OCI-LY7 (cell line): ENCODE results near the gene BCL2L11. TPM values are rescaled to one million over a fixed set of nuclear protein-coding genes. Genes with fewer than 3 reads are reported as not detected.

ENCODE experiments used
- BruUV-seq: library from RNA; stranded (reverse); fragments of 400-500 nt; replicated peaks from 2 replicates; lab custom pipeline; 2021; lab: Mats Ljungman, UMichigan
- CTCF ChIA-PET: fragments of 300-600 bp; sonication (Branson Sonifier 250); formaldehyde crosslinking; loops from one replicate; lab custom pipeline; 2022; ENCODE audit warnings: antibody characterized with exemption; ENCODE audit not compliant: unreplicated experiment; lab: Charles Lee
- POLR2A ChIA-PET: fragments of 300-600 bp; sonication (Branson Sonifier 250); formaldehyde crosslinking; loops from one replicate; lab custom pipeline; 2022; ENCODE audit warnings: antibody characterized with exemption; lab: Charles Lee
- DNase-seq: peaks from one replicate; pipeline ENCODE4 v3.0.0-alpha.2; 2015; ENCODE audit warnings: low spot score
- H2AFZ ChIP-seq: fragments of 200-600 bp; sonication (generic), shearing (Covaris generic); 2 replicates; pipeline ENCODE4 v1.6.1; 2014; ENCODE audit warnings: mild to moderate bottlenecking, antibody characterized with exemption, low read length, moderate library complexity
- H3K27ac ChIP-seq: fragments of 200-600 bp; sonication (generic); 2 replicates; pipeline ENCODE4 v1.5.1; 2014; ENCODE audit warnings: mixed run types, low read depth, mild to moderate bottlenecking, moderate library complexity, low read length, inconsistent platforms; ENCODE audit not compliant: poor library complexity, severe bottlenecking
- H3K36me3 ChIP-seq: fragments of 200-600 bp; sonication (generic); 2 replicates; pipeline ENCODE4 v1.6.1; 2014; ENCODE audit warnings: mild to moderate bottlenecking, antibody characterized with exemption, low read length, moderate library complexity, mixed read lengths; ENCODE audit not compliant: insufficient read depth
- H3K4me1 ChIP-seq: fragments of 200-600 bp; sonication (generic); 2 replicates; pipeline ENCODE4 v1.5.1; 2014; ENCODE audit warnings: mild to moderate bottlenecking, low read length; ENCODE audit not compliant: insufficient read depth, poor library complexity, severe bottlenecking
- H3K4me2 ChIP-seq: fragments of 200-600 bp; sonication (generic); 2 replicates; pipeline ENCODE4 v1.6.1; 2014; ENCODE audit warnings: mild to moderate bottlenecking, low read length
- H3K4me3 ChIP-seq: fragments of 200-600 bp; sonication (generic); 2 replicates; pipeline ENCODE4 v1.5.1; 2014; ENCODE audit warnings: mild to moderate bottlenecking, low read depth, low read length; ENCODE audit not compliant: poor library complexity, severe bottlenecking
- H3K79me2 ChIP-seq: fragments of 200-600 bp; sonication (generic); 2 replicates; pipeline ENCODE4 v1.6.1; 2016; ENCODE audit warnings: low read depth, mild to moderate bottlenecking, low read length, moderate library complexity, mixed read lengths; ENCODE audit not compliant: insufficient read depth
- H3K9me2 ChIP-seq: fragments of 200-600 bp; sonication (generic); 2 replicates; pipeline ENCODE4 v1.6.1; 2016; ENCODE audit warnings: mild to moderate bottlenecking, low read length, mixed read lengths; ENCODE audit not compliant: insufficient read depth
- H3K9me3 ChIP-seq: fragments of 200-600 bp; sonication (generic); 2 replicates; pipeline ENCODE4 v1.6.1; 2014; ENCODE audit warnings: mild to moderate bottlenecking, mixed run types, low read length, mixed read lengths
- H4K20me1 ChIP-seq: fragments of 200-600 bp; sonication (generic); 2 replicates; pipeline ENCODE4 v1.6.1; 2014; ENCODE audit warnings: mild to moderate bottlenecking, antibody characterized with exemption, low read length, moderate library complexity, mixed read lengths; ENCODE audit not compliant: insufficient read depth
- CTCF ChIP-seq: fragments of 200-600 bp; sonication (generic); conservative IDR thresholded peaks from 2 replicates; pipeline ENCODE4 v1.5.1; 2014; ENCODE audit warnings: mild to moderate bottlenecking, antibody characterized with exemption, low read length, moderate library complexity, mixed read lengths
- EZH2phosphoT487 ChIP-seq: fragments of 200-600 bp; sonication (generic); IDR thresholded peaks from 2 replicates; pipeline ENCODE4 v1.6.1; 2018; ENCODE audit warnings: low read depth, borderline replicate concordance, mild to moderate bottlenecking, mixed run types, antibody characterized with exemption, low read length, moderate library complexity, mixed read lengths
- intact Hi-C: fragments of 100-400 bp; cut with micrococcal nuclease; formaldehyde crosslinking; loops from one replicate; pipeline ENCODE4 v1.10.0; 2022; ENCODE audit not compliant: unreplicated experiment
- total RNA-seq, 2 experiments: library from RNA; depleted of rRNA in 1 of 2; stranded (reverse); fragments of >200 nt in 1 of 2; shearing (Covaris generic) in 1 of 2; gene quantifications; 2 replicates each; pipeline ENCODE4 v1.2.3, GENCODE V29; 2014 to 2022

The BCL2L11 gene
- total RNA-seq, 2 experiments from 2014 or later, result 16.0 to 20.3 TPM

- H3K79me2 ChIP-seq, result peaks cover 88% of the 10 kb centered on the region
- peaks cover 32% of the 10 kb centered on the region for H4K20me1 ChIP-seq
- BruUV-seq, result no TSS peak
- H3K9me3 ChIP-seq, result no peaks in the 10 kb centered on the region
- intact Hi-C loops, result no loop called here
- no peak for TF ChIP-seq EZH2phosphoT487
- no peak for TF ChIP-seq CTCF
- H3K4me2 ChIP-seq, result no peak overlapping the region
- ChIA-PET POLR2A (no interaction called here), CTCF (no interaction called here)
- no peak overlapping the region for H3K4me3 ChIP-seq
- no peak overlapping the region for H2AFZ ChIP-seq
- no peak overlapping the region for H3K27ac ChIP-seq
- no peaks in the 10 kb centered on the region for H3K9me2 ChIP-seq
- no peak for DNase-seq
- H3K36me3 ChIP-seq, result peaks cover 92% of the 10 kb centered on the region
- H3K4me1 ChIP-seq, result no peaks in the 10 kb centered on the region
Observed at GRCh38 chr2:111142101-111142500, 21.4 kb downstream of the BCL2L11 start.

GRCh38 chr2:111143107-111143842 lies 22.6 kb downstream of the BCL2L11 start:
- no peak for DNase-seq
- H3K9me3 ChIP-seq, result no peaks in the 10 kb centered on the region
- H3K36me3 ChIP-seq, result peaks cover 95% of the 10 kb centered on the region
- H3K4me2 ChIP-seq, result no peak overlapping the region
- ChIA-PET CTCF (no interaction called here), POLR2A (no interaction called here)
- no TSS peak for BruUV-seq
- no peak overlapping the region for H3K27ac ChIP-seq
- peaks cover 27% of the 10 kb centered on the region for H4K20me1 ChIP-seq
- peaks cover 89% of the 10 kb centered on the region for H3K79me2 ChIP-seq
- peaks cover 5% of the 10 kb centered on the region for H3K4me1 ChIP-seq
- H3K9me2 ChIP-seq, result no peaks in the 10 kb centered on the region
- H3K4me3 ChIP-seq, result no peak overlapping the region
- intact Hi-C loops, result no loop called here
- H2AFZ ChIP-seq, result no peak overlapping the region
- TF ChIP-seq EZH2phosphoT487 (no peak), CTCF (no peak)

- H3K9me3 ChIP-seq, result no peaks in the 10 kb centered on the region
- no peak for TF ChIP-seq EZH2phosphoT487
- no peak overlapping the region for H3K4me3 ChIP-seq
- no peak overlapping the region for H3K27ac ChIP-seq
- peaks cover 89% of the 10 kb centered on the region for H3K79me2 ChIP-seq
- H3K9me2 ChIP-seq, result no peaks in the 10 kb centered on the region
- POLR2A ChIA-PET, result no interaction called here
- intact Hi-C loops, result no loop called here
- BruUV-seq, result no TSS peak
- H3K4me1 ChIP-seq, result peaks cover 10% of the 10 kb centered on the region
- H2AFZ ChIP-seq, result no peak overlapping the region
- peaks cover 28% of the 10 kb centered on the region for H4K20me1 ChIP-seq
- DNase-seq, result no peak
- CTCF ChIA-PET, result no interaction called here
- no peak overlapping the region for H3K4me2 ChIP-seq
- peaks cover 95% of the 10 kb centered on the region for H3K36me3 ChIP-seq
Observed at GRCh38 chr2:111143843-111144198, 23.1 kb downstream of the BCL2L11 start.
